ENCODE results near the gene DSG3.

Gene DSG3

GRCh38 chr18:31436825-31437224 lies 10.7 kb upstream of the DSG3 start:
- DNase-seq = no peak

GRCh38 chr18:31438402-31438801 lies 9.1 kb upstream of the DSG3 start:
- no peak for DNase-seq

GRCh38 chr18:31439807-31440325 lies 7.7 kb upstream of the DSG3 start:
- DNase-seq = no peak

- DNase-seq = no peak
These were observed 6.8 kb upstream of the DSG3 start for GRCh38 chr18:31440787-31441186.

- DNase-seq = no peak
These were observed 6.0 kb upstream of the DSG3 start for GRCh38 chr18:31441493-31441892.

DNA sequence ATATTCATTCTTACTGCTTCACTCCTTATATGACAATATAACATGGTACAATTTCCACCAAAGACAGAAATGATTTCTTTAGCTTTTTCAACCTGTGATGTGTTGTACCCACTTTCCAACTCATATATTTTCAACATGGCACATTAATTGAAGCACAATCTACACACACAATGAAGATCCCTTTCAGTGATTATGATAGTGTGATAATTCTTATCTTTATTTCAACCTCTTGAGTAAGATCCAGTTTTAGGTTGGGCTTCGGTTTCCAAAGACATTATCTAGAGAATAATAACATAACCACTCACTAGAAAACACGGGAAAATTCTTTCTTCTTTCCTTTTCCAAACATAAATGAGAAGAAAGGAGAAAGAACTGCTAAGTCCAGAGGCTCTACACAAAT lies 3.4 kb upstream of the DSG3 start:
- no peak for DNase-seq

DNA sequence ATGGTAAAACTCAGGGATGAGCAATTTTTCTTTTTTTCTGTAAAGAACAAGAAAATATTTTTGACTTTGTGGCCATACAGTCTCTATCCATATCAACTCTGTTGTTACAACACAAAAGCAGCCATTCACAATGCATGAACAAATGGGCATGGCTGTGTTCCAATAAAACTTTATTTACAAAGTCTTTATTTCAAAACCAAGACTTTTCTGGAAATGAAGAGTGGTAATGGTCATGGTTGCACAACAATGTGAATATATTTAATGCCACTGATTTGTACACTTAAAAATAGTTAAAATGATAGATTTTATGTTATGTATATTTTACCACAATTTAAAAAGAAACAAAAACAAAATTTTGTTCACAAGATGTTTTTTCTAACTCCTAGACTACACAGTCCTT lies 1.6 kb upstream of the DSG3 start:
- no peak for DNase-seq

GRCh38 chr18:31446854-31447253 lies 687 bp upstream of the DSG3 start:
- DNase-seq = no peak

GRCh38 chr18:31450409-31450808 lies 2.9 kb downstream of the DSG3 start:
- no peak for DNase-seq

DNA sequence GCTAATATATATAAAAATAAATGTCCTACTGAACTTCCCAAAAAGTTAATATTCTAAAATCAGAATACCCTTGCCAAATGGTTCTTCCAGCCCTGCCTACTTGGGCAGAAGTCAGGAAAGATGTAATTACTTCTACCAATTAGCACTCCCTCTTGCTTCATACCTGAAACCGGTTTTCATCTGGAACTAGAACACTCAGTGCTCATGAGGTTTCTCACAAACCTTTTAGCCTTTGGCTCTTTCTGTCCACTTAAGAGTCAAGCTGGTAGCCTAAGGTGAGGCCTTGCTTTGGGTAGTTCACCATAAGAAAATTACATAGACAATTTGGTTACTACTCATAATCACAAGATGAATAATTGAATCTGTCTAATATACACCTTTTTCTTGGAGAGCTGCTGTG lies 4.1 kb downstream of the DSG3 start:
- DNase-seq = no peak

GRCh38 chr18:31454066-31454708 lies 6.6 kb downstream of the DSG3 start:
- DNase-seq = no peak

DNA sequence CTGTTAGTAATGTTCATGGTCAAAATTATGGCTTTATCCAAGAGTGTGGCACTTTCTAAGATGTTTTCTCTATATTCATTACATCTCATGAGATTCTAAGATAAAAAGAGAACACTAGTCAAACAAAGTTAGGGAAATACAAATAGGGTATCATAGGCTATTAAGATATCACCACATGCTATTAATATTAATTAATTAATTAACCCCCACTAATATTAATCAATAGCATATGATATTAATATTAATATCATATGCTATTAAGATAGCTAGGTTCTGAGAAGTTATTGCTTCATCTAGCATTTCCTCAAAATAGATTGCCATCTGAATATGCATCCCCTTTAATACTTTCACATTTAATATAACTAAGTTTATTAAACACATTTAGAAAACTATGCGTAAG lies 22.1 kb downstream of the DSG3 start:
- no peak for DNase-seq

DNA sequence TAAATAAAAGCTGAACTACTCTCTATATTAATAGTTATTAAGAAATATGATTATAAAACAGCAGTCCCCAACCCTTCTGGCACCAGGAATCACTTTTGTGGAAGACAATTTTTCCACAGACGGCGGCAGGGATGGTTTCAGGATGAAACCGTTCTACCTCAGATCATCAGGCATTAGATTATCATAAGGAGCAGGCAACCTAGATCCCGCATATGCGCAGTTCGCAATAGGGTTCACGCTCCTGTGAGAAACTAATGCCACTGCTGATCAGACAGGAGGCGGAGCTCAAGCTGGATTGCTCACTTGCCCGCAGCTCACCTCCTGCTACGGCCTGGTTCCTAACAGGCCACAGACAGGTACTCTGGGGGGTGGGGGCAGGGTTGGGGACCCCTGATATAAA lies 31.1 kb downstream of the DSG3 start:
- no peak for DNase-seq

GRCh38 chr18:31482051-31482450 lies 34.5 kb downstream of the DSG3 start:
- DNase-seq = no peak

DNA sequence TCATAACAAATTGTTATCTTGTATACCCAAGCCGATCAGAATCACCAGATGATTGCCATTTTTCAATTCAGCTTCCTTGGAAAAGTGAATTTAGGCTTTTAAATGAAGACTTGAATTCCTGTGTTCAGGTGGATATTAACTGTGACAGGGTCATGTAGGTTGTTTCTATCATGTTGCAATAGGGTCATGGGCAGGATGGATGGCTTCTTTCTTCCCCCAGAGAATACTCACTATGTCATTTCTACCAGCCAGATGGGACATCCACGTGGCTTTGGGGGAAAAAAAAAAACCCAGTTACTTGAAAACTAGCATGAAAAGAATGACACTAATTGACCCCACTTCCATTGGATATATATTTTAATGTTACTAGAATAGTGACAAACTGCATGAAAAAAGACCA lies 35.9 kb downstream of the DSG3 start:
- DNase-seq = no peak

GRCh38 chr18:31484461-31484860 lies 36.9 kb downstream of the DSG3 start:
- DNase-seq = no peak

DNA sequence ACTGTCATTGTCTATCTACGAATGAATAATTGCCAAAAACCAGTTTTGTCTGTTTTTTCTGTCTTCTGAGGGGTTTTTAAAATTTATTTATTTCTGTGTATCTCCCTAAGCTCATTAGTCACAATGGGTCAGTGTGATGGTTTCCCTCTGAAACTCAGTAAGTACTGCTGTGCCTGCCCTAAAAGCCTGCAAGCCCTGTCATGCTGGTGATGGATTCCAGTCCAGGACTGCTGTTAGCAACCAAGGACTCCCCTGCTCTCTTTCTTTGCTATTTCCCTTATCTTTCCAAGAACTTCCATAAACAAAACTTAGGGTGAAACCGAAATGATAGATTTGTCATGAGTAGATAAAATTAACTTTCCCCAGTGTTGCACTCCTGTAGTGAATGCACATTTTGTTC lies 38.6 kb downstream of the DSG3 start:
- no peak for DNase-seq

- no peak for DNase-seq
These were observed 39.9 kb downstream of the DSG3 start for GRCh38 chr18:31487246-31488015.

- no peak for DNase-seq
These were observed 41.8 kb downstream of the DSG3 start for GRCh38 chr18:31489311-31489710.

DNA sequence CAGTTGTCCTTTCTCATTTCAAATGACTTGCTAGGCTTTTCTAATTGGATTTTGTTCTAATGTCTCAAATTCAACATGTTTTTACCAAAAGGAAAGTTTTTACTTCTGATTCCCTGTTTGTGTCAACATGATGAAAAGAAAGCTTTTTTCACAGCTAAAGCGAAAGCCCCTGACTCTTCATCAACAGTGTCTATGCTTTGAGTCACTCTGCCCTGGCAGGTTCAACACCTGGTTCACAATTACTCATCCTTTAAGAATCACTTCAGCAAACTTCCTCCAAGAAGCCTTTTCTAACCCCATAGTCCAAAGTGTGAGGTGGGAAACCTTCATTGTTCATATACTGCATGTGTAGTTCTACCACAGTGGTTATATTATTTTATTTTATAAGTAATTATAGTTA lies 42.8 kb downstream of the DSG3 start:
- DNase-seq = no peak

- DNase-seq = no peak
These were observed 43.3 kb downstream of the DSG3 start for GRCh38 chr18:31490833-31491232.

DNA sequence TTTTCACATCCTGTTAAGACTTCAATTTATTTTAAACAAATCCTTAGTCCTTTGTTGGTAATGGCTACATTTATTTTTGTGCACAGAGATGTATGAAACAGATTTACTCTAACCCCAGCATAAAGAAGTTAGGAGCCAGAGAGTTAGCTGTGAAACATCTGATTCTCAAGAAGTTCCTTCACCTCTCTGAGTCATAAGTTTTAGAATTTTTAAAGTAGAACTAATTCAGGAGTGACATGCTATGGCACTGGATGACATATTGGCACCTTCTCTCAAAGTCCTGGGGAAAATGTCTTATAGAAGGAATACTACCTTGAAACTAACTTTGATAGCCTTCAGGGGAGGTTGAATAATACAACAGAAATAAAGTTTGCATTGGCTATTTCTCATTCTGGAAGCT lies 44.0 kb downstream of the DSG3 start:
- no peak for DNase-seq

DNA sequence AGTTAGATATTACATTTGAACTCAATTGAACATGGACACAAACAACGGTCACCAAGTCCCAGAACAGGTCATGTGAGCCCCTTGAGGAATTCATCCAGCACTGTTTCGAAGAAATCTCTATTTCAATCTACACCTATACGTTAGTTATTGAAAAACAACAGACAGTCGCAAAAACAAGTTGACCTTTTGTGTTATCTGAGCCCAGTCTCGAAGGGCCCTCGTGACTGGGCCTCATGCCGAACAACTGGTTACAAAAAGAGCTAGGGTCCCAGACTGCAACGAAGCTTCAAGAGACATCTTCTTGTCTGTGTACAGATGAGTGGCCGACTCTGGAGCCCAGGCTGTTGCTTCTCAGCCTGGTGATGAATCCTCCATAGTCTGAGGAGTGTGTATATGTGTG lies 45.1 kb downstream of the DSG3 start:
- DNase-seq = no peak

GRCh38 chr18:31493171-31493570 lies 45.6 kb downstream of the DSG3 start:
- no peak for DNase-seq

GRCh38 chr18:31493941-31494340 lies 46.4 kb downstream of the DSG3 start:
- DNase-seq = no peak

Measured in activated effector memory CD4-positive, alpha-beta T cell treated with anti-CD3 and anti-CD28 coated beads, Interleukin-2, amount 50 U/mL, for 16 hours (primary cell).